Measurements from ENCODE around the gene ZNF200.
"Not testable (repeated sequence)": the region's sequence is repeated elsewhere in the genome, so short reads cannot be mapped to it uniquely, and the experiment has no call there.

The ZNF200 gene

GRCh38 chr16:3197694-3198333 is 37.1 kb downstream of the ZNF200 start:
- DNase-seq = peak; percentile 33

GRCh38 chr16:3195975-3196374 is 39.0 kb downstream of the ZNF200 start:
- DNase-seq = peak; percentile 41

GRCh38 chr16:3194792-3195191 is 40.2 kb downstream of the ZNF200 start:
- no peak for DNase-seq

GRCh38 chr16:3193221-3194212 is 41.4 kb downstream of the ZNF200 start:
- no peak for DNase-seq

GRCh38 chr16:3192476-3193019 is 42.4 kb downstream of the ZNF200 start:
- DNase-seq = no peak

GRCh38 chr16:3190949-3191353 is 44.0 kb downstream of the ZNF200 start:
- peak; percentile 79 for DNase-seq

GRCh38 chr16:3189869-3190268 is 45.1 kb downstream of the ZNF200 start:
- DNase-seq = peak; percentile 49

GRCh38 chr16:3188925-3189825 is 45.8 kb downstream of the ZNF200 start:
- peak; percentile 83 for DNase-seq

- peak; percentile 76 for DNase-seq
Measured at GRCh38 chr16:3188675-3188924, 46.4 kb downstream of the ZNF200 start.

GRCh38 chr16:3187798-3188674 is 46.9 kb downstream of the ZNF200 start, which contains the start of gene OR1F1:
Gene OR1F1 (plus strand): TSS chr16:3188204.
- peak; percentile 74 for DNase-seq

GRCh38 chr16:3186946-3187690 is 47.8 kb downstream of the ZNF200 start:
- DNase-seq = no peak

GRCh38 chr16:3183445-3184139 is 51.4 kb downstream of the ZNF200 start:
- DNase-seq = peak; percentile 54

- peak; percentile 77 for DNase-seq
Measured at GRCh38 chr16:3182608-3183444, 52.1 kb downstream of the ZNF200 start.

GRCh38 chr16:3182293-3182607 is 52.7 kb downstream of the ZNF200 start:
- DNase-seq = not testable (repeated sequence)

GRCh38 chr16:3180445-3180878 is 54.5 kb downstream of the ZNF200 start:
- peak; percentile 28 for DNase-seq

GRCh38 chr16:3179651-3180050 is 55.3 kb downstream of the ZNF200 start:
- DNase-seq = no peak

- DNase-seq = peak; percentile 63
Measured at GRCh38 chr16:3175157-3176093, 59.5 kb downstream of the ZNF200 start.

- DNase-seq = peak; percentile 30
Measured at GRCh38 chr16:3174618-3175148, 60.3 kb downstream of the ZNF200 start.
